NCI-H2029 (cell line): ENCODE results near the gene RNASET2.
"Not testable (repeated sequence)": the region's sequence is repeated elsewhere in the genome, so short reads cannot be mapped to it uniquely, and the experiment has no call there.

Experiments
- DNase-seq: peaks from one replicate; lab custom pipeline; 2025; lab: John Stamatoyannopoulos, UW

RNASET2 gene

GRCh38 chr6:166902211-166902755, 54.1 kb downstream of the RNASET2 start:
- DNase-seq, result no peak

- DNase-seq, result no peak
Measured at GRCh38 chr6:166901626-166902025, 54.7 kb downstream of the RNASET2 start.

GRCh38 chr6:166900956-166901607, 55.3 kb downstream of the RNASET2 start:
- DNase-seq, result no peak

- no peak for DNase-seq
Measured at GRCh38 chr6:166900130-166900708, 56.1 kb downstream of the RNASET2 start.

- no peak for DNase-seq
Measured at GRCh38 chr6:166898910-166899309, 57.4 kb downstream of the RNASET2 start.

- DNase-seq, result not testable (repeated sequence)
Measured at GRCh38 chr6:166894614-166895013, 61.7 kb downstream of the RNASET2 start.

GRCh38 chr6:166892472-166892871, 63.9 kb downstream of the RNASET2 start:
- not testable (repeated sequence) for DNase-seq

- DNase-seq, result not testable (repeated sequence)
Measured at GRCh38 chr6:166886773-166887172, 69.6 kb downstream of the RNASET2 start.

- not testable (repeated sequence) for DNase-seq
Measured at GRCh38 chr6:166884958-166885357, 71.4 kb downstream of the RNASET2 start.

GRCh38 chr6:166879594-166879993, 76.8 kb downstream of the RNASET2 start:
- no peak for DNase-seq
